IPS-18c (cell line): ENCODE measurements around the gene CD274.
"Not testable (repeated sequence)": the region's sequence is repeated elsewhere in the genome, so short reads cannot be mapped to it uniquely, and the experiment has no call there.

Source experiments
- H3K4me3 ChIP-seq: 2 replicates; pipeline ENCODE4 v1.7.0; 2013; ENCODE audit warnings: low read depth, mild to moderate bottlenecking, low read length, moderate library complexity; ENCODE audit not compliant: insufficient read depth
- H3K9me3 ChIP-seq: one replicate; pipeline ENCODE4 v1.6.1; 2013; ENCODE audit warnings: mild to moderate bottlenecking, low read length, moderate library complexity; ENCODE audit not compliant: control insufficient read depth, insufficient read depth

The CD274 gene

DNA sequence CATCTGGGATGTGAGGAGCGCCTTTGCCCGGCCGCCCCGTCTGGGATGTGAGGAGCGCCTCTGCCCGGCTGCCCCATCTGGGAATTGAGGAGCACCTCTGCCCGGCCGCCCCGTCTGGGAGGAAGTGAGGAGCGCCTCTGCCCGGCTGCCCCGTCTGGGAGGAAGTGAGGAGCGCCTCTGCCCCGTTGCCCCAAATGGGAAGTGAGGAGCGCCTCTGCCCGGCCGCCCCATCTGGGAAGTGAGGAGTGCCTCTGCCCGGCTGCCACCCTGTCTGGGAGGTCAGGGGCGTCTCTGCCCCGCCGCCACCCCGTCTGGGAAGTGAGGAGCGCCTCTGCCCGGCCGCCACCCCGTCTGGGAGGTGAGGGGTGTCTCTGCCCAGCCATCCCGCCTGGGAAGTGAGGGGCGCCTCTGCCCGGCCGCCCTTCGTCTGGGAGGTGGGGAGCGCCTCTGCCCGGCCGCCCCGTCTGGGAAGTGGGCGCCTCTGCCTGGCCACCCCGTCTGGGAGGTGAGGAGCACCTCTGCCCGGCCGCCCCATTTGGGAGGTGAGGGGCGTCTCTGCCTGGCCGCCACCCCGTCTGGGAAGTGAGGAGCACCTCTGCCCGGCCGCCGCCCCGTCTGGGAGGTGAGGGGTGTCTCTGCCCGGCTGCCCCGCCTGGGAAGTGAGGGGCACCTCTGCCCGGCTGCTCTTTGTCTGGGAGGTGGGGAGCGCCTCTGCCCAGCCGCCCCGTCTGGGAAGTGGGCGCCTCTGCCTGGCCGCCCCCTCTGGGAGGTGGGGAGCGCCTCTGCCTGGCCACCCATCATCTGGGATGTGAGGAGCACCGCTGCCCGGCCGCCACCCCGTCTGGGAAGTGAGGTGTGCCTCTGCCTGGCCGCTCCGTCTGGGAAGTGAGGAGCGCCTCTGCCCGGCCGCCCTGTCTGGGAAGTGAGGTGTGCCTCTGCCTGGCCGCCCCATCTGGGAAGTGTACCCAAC, 16.2 kb upstream of the CD274 start:
- H3K4me3 ChIP-seq, result not testable (repeated sequence)
- peaks cover 12% of the 10 kb centered on the region for H3K9me3 ChIP-seq

DNA sequence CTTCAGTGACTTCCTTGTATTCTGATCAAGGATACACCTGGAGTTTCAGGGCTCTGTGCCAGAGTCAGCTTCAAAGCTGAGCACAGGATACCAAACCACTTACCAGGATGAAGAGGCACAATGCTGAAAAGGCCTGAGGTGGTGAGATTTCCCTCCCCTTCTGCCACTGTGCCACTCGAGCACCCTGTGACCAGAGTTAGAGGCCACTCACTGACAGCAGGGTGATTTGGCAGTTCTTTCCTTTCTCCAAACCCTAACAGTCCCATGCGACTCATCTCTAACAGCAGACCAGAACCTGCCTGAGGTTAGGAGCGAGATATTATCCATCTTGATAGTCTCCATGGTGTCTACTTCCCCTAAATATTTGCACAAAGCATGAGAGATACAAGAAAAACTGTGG, 14.4 kb upstream of the CD274 start:
- Histone ChIP-seq H3K9me3 (peaks cover 12% of the 10 kb centered on the region), H3K4me3 (peak overlapping the region; percentile 9; the same call in 1 of the 2 replicates)

DNA sequence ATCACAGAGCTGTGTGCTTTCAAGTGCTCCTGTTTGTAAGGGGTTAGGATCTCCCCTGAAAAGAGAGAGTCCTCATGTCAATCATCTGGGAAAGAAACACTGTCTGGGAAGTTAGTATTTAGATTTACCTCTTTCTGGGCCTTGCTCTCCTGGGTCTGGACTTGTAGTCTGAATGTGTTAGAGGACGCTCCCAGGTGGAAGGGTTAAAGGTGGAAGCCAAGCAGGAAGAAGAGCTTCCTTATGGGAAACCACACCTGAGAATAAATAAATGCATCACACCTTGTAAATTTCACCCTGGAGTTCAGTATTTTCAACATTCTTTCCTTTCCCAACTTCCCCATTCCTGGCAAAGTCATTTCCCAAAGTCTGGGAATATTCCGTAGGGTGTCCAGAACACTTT, 13.9 kb upstream of the CD274 start:
- H3K4me3 ChIP-seq, result no peak overlapping the region; the same call in 1 of the 2 replicates

DNA sequence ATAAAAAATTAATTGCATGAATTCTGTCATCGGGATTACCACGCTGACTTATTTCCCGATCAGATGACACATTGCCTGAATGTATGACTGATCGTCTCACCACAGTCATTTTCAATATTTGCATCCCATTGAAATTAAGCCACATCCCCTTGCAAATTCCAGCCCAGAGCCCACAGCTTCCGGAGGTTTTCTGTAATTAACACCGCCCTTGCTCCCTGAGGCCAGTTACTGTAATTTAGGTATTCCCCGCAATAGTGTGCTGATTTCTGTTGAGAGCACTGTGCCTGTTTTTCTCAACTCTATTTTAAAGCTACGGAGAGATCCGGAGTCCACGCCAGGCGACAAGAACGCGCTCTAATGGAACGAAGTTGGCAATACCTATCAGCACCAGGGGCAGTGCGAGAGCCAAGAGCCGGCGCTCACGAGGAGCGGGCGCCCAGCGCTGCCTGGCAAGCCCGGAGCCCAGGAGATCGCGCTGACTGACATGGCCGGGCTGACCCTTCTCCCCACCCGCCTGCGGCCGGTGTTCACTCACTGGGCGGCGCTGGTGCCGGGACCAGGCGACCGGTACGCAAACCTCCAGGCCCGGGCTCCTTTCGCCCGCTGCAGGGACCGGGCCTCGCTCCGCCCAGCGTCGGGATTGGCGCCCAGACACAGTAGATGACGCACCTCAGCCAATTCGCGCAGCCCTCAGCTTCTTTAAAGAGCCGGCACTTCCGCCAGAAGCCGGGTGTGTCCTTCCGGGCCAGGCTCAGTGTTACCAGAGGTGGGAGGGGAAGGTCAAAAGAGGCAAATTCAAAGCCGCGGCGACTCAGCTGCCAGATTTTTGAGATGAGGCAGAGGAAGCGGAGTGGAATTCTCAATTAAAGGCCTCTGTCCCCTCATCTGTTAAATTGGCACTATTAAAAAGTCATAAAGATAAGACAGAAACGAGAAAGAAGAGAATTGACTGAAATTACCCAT, 12.8 kb upstream of the CD274 start, which contains the start of gene PLGRKT:
Gene PLGRKT, minus strand, starts transcription at position 672 of the 963 bp plus-strand sequence. CDS start 5,948 bp downstream, outside the sequence.
- peak within 1 kb of the TSS; percentile 70 for H3K4me3 ChIP-seq
- peaks cover 11% of the 10 kb centered on the region for H3K9me3 ChIP-seq

More for the DNA sequence above, 13.9 kb upstream of the CD274 start:
- peaks cover 12% of the 10 kb centered on the region for H3K9me3 ChIP-seq

DNA sequence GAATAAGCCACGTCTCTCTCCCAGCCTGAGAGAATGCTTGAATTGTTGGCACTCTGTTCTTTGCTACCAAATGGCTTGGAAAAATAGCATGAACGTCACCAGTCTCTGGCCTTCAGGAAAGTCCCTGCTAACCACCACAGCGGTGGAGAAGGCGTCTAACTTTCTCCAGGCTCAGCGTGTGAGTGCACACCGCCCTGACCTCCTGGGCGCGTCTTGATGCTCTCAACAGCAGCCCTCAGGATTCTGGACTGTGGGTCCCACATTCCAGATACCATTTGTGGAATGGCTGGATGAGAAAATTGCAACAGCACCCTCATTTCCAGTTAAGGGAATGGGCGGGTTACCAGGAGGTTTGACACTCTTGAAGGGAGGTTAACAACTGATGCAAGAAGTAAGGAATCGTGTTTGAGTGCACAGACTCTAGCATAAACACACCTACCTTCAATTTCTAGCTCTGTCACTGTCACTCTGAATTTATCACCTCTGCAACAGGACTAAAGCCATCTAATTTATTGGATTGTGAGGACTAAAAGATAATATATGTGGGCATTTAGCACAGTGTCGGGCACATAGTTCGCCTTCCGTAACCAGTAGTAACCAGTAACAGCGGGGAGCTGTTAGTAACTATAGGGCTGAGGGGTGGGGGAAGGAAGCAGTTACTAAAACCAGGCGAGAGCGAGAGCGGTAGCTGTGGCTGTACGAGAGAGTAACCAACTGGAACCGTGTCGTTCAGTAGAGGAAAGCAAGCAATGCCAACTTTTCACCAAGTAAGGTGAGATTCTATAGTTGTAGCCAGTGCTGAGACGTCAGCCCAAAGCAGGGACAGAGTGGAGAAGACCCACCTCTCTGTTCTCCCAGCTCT, 11.8 kb upstream of the CD274 start:
- Histone ChIP-seq H3K4me3 (peak overlapping the region; percentile 70), H3K9me3 (peaks cover 4% of the 10 kb centered on the region)

DNA sequence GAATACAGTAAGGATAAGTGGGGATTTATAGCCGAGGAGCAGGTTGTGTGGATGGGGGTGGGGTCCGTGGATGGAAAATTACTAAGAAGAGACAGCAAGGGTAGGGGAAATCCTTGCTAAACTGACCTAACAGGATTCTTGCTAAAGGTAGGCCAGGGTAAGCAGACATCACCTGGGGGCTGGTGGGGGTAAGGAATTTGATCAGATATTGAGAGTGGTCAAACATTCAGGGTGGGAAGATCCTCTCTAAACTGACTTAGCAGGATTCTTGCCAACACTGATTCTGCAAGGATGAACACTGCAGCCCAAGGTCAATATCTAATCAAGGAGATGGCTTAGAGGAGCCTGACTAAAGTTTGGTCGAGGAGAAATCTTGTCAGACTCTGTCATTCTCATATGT, 9.9 kb upstream of the CD274 start:
- H3K9me3 ChIP-seq, result no peaks in the 10 kb centered on the region
- no peak overlapping the region for H3K4me3 ChIP-seq

DNA sequence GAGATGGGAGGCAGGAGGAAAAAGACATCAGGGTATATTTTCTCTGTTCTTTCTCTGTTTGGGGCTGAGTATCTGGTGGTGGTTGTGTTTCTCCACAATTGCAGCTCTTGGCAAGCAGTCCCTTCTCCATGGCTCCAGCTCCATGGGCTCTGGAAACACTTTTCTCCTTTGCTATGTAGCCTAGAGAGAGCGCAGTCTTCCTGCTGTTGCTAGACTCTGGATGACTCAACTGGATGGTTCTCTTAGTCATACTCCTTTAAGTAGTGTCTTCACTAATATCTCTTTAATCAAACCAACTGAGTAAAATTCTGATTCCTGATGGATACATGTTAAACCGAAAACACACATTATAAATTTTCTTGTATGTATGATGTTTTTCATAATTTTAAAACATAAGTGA, 9.3 kb upstream of the CD274 start:
- H3K4me3 ChIP-seq, result no peak overlapping the region
- H3K9me3 ChIP-seq, result no peaks in the 10 kb centered on the region

DNA sequence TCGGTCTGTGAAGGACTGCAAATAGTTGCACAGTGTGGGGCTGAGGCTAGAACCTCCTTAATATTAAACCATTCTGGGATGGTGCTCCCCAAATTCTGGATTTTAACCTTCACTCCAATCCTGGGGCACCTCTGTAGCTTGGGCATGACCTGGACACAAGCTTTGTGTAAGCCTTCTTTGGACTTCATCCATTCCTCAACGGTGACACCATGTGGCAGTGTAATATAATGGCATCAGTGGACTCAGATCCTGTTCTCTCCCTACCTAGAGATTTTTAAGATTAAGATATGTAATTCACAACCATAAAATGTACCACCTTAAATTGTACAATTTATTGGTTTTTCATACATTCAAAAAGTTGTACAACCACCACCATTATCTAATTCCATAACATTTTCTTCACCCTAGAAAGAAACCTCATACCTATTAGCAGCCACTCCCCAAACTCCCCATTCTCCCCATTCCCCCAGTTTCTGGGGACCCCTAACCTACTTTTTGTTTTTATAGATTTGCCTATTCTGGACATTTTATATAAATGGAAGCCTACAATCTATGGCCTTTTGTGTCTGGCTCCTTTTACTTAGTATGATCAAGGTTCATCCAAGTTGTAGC, 7.8 kb upstream of the CD274 start:
- no peaks in the 10 kb centered on the region for H3K9me3 ChIP-seq
- H3K4me3 ChIP-seq, result no peak overlapping the region

DNA sequence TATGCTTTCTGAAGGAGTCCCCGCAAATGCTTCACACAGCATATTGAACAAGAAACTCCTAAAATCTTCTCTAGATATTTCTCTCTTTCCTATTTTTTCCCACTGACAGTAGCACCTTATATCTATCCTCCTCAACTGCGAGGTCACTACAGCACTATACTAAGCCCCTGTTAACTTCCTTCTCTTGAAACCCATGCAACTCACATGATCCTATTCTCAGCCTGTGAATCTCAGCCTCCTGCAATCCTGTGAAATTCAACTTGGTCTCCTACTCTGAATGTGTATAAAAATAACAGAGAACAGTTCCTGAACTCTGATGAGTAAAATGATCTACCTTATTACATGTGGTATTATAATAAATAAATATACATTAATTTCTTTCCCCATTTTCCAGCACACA, 6.5 kb upstream of the CD274 start:
- H3K9me3 ChIP-seq, result no peaks in the 10 kb centered on the region
- no peak overlapping the region for H3K4me3 ChIP-seq

DNA sequence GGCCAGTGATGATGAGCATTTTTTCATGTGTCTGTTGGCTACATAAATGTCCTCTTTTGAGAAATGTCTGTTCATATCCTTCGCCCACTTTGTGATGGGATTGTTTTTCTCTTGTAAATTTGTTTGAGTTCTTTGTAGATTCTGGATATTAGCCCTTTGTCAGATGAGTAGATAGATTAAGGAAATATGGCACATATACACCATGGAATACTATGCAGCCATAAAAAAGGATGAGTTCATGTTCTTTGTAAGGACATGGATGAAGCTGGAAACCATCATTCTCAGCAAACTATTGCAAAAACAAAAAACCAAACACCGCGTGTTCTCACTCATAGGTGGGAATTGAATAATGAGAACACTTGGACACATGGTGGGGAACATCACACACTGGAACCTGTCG, 5.2 kb upstream of the CD274 start:
- H3K4me3 ChIP-seq, H3K9me3 ChIP-seq: not testable (repeated sequence)

DNA sequence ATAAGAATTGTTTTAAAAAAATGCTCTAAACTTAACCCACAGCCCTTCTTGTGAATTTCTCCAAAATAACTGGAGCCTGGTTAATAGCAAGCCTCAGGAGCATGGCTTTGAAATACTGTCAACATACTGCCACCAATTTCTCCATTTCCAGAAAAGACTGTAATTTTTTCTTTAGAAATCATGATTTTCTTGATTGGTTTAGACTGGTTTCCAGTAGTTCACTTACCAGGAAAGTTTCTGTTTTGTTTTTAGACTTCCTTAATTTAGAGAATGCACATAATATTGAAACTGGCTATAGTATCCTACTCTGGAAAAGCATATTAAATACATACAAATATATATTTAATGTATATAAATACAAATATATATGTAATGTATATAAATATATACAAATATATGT, 4.5 kb upstream of the CD274 start:
- Histone ChIP-seq H3K4me3 (no peak overlapping the region), H3K9me3 (no peaks in the 10 kb centered on the region)

DNA sequence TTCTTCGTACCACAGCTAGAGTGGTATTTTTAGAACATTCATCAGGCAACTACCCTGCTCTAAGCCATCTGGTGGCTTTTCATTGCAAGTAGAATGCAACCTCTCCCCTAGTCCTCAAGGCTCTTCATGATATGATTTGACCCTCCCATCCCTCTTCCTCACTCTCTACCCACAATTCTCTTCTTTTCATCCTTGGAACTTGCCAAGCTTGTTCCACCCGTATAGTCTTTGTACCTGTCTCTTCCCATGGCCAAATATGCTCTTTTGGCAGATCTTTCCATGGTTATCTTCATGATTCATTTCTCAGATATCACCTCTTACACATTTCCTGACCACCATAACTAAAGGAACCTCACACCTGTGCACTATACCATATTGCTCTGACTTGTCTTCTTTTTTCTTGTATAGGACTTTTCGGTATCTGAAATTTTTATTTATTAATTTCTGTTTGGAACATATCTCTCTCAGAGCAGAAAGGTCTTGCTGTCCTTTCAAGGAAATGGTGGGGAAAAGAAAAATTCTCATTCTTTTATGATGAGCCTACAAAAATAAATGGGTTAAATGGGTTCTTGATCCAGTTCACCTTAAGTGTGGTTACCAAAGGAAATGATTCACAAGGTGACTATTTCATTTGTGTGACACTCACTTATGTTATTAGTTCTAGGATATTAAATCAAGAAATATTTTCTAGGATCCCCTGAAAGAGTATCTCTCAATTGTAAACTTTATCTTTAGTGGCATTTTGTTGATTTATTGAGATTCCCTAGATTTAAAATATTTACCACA, 3.7 kb upstream of the CD274 start:
- H3K9me3 ChIP-seq, result no peaks in the 10 kb centered on the region
- no peak overlapping the region for H3K4me3 ChIP-seq

DNA sequence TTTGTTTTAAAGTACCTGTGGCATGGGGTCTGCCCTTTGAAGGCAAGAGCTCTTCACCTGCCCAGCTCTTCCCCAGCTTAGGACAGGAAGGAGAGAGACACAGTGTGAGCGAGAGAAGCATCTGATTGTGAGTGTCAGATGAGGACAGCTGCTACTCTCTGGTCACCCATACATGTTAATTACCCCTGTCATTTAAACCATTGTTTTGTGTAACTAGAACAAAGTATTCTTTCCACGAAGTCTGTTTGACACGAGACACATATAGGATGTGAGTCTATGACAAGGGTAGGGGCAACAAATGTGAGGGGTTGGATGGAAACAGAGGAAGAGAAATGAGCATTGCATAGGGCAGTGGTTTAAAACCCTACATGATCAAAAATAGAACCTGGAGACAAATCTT, 3.0 kb upstream of the CD274 start:
- H3K9me3 ChIP-seq, result no peaks in the 10 kb centered on the region
- no peak overlapping the region for H3K4me3 ChIP-seq

DNA sequence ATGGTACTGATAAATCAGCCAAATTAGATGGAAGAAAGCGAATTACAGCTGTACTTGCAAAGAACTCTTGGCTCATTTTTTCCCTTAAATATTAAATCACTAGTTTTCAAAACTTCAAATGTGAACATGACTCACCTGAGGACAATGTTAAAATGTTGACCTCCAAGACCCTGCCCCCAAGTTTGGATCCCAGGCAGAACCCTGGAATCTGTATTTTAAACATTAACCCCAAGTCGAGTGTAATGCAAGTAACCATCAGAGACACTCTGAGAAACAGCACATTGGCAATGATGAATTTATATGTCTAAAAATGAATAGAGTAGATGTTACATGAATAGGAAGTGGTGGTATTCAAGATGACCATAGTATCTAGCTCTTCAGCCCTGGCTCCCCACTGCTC, 2.3 kb upstream of the CD274 start:
- H3K4me3 ChIP-seq, result no peak overlapping the region
- no peaks in the 10 kb centered on the region for H3K9me3 ChIP-seq

DNA sequence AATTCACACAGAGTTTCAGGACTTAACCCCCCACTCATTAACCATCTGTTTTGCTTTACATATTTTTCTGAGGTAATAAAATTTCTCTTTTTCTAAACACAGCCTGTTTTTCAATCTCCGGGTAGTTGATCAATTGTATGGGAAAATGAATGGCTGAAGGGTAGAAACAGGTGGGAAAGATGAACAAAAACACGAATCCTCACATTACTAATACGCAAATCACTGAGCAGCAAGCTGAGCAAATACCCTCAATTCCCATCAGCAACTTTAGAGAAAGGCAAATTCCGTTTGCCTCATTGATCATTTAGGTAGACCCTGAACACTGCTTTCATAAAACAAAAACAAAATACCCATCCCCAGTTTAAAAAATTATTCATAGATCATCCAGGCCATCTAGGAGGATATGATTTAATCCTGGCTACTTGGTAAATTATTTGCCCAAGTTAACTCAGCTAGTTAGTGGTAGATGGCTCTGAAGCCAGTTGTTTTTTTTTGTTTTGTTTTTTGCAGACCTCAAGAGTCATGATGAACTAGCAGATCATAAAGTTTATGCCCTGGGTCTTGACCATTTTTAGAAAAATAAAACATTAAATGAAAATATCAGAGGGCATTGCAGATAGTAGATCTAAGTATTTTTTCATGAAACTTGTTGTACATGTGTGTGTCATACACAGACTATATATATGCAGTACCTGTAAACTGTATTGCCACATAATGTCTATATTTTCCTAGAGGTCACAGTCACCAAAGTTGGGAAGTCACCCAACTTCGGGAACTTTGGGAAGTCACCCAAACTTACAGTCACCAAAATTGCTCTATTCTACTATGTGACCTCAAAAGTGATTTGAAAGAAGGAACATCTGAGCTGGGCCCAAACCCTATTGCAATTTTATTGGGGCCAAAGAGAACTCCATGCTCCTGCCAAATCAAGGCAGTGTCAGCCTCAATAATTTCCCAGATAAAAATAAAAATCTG, 1.6 kb upstream of the CD274 start:
- no peaks in the 10 kb centered on the region for H3K9me3 ChIP-seq
- no peak overlapping the region for H3K4me3 ChIP-seq
